ENCODE results near the gene HYAL3. TPM values are rescaled to one million over a fixed set of nuclear protein-coding genes. Genes with fewer than 3 reads are reported as not detected.

The HYAL3 gene
- total and polyA plus RNA-seq, 10 of the 15 experiments (the other 5 are each of a cell fraction or from before 2014, with no cell fraction given), result 0.37 to 4.2 (median 2.8) TPM

DNA sequence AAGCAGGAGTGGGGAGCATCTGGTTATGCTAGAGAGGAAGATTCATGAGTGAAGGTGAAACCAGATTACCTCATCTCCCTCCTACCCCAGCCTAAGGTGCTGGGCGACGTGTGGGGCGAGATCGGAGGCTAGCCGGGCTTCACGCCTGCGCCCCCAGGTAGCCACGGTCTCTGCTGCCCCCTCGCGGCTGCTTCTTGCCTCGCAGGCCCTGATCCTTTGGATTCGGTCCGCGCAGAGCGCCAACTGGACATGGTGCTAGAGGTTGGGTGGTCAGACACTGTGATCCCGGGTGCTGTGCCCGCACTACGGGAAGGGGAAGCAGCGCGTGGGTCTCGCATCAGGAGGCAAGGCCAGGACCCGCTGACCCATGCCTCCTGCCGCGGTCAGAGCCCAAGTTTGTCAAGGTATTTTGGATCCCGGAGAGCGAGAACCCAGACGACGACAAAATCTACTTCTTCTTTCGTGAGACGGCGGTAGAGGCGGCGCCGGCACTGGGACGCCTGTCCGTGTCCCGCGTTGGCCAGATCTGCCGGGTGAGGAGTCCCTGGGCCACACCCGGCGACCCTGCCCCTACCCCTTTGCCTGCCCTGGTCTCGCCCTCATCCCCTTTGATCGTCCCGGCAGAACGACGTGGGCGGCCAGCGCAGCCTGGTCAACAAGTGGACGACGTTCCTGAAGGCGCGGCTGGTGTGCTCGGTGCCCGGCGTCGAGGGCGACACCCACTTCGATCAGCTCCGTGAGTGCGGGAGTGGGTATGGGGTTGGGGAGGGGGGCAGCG is 26.1 kb downstream of the HYAL3 start (continued):
- TF ChIP-seq, protein P1, sequence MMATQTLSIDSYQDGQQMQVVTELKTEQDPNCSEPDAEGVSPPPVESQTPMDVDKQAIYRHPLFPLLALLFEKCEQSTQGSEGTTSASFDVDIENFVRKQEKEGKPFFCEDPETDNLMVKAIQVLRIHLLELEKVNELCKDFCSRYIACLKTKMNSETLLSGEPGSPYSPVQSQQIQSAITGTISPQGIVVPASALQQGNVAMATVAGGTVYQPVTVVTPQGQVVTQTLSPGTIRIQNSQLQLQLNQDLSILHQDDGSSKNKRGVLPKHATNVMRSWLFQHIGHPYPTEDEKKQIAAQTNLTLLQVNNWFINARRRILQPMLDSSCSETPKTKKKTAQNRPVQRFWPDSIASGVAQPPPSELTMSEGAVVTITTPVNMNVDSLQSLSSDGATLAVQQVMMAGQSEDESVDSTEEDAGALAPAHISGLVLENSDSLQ (IDR thresholded peaks at IDR 0.05), result peak; percentile 34; the same call in 1 of the 2 replicates
- TF ChIP-seq, protein P2, sequence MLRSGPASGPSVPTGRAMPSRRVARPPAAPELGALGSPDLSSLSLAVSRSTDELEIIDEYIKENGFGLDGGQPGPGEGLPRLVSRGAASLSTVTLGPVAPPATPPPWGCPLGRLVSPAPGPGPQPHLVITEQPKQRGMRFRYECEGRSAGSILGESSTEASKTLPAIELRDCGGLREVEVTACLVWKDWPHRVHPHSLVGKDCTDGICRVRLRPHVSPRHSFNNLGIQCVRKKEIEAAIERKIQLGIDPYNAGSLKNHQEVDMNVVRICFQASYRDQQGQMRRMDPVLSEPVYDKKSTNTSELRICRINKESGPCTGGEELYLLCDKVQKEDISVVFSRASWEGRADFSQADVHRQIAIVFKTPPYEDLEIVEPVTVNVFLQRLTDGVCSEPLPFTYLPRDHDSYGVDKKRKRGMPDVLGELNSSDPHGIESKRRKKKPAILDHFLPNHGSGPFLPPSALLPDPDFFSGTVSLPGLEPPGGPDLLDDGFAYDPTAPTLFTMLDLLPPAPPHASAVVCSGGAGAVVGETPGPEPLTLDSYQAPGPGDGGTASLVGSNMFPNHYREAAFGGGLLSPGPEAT (IDR thresholded peaks at IDR 0.05; ENCODE audit: low read depth), result no peak
- TF ChIP-seq RBBP5 (conservative IDR thresholded peaks at IDR 0.05), result no peak
- no peak; the same call in 1 of the 2 replicates for TF ChIP-seq LARP7 (IDR thresholded peaks at IDR 0.05)
- no peak for TF ChIP-seq ZNF384 (IDR thresholded peaks at IDR 0.05; ENCODE audit: borderline replicate concordance, low read depth, low read length)
- no peak for TF ChIP-seq PRDM15 (CRISPR knock-in tag; IDR thresholded peaks at IDR 0.05)
- TF ChIP-seq SMARCA5 (IDR thresholded peaks at IDR 0.05), result peak; percentile 62; the same call in 1 of the 2 replicates
- TF ChIP-seq, protein P3, sequence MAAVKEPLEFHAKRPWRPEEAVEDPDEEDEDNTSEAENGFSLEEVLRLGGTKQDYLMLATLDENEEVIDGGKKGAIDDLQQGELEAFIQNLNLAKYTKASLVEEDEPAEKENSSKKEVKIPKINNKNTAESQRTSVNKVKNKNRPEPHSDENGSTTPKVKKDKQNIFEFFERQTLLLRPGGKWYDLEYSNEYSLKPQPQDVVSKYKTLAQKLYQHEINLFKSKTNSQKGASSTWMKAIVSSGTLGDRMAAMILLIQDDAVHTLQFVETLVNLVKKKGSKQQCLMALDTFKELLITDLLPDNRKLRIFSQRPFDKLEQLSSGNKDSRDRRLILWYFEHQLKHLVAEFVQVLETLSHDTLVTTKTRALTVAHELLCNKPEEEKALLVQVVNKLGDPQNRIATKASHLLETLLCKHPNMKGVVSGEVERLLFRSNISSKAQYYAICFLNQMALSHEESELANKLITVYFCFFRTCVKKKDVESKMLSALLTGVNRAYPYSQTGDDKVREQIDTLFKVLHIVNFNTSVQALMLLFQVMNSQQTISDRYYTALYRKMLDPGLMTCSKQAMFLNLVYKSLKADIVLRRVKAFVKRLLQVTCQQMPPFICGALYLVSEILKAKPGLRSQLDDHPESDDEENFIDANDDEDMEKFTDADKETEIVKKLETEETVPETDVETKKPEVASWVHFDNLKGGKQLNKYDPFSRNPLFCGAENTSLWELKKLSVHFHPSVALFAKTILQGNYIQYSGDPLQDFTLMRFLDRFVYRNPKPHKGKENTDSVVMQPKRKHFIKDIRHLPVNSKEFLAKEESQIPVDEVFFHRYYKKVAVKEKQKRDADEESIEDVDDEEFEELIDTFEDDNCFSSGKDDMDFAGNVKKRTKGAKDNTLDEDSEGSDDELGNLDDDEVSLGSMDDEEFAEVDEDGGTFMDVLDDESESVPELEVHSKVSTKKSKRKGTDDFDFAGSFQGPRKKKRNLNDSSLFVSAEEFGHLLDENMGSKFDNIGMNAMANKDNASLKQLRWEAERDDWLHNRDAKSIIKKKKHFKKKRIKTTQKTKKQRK (IDR thresholded peaks at IDR 0.05; ENCODE audit: low read depth, low read length), result no peak
- peak; percentile 92 for TF ChIP-seq RB1 (IDR thresholded peaks at IDR 0.05; ENCODE audit: borderline replicate concordance)
- 0 out of 3 replicates have a peak, but pooled peaks of 1 of the 2 experiments have one; percentile 28 for TF ChIP-seq EGR1 (IDR thresholded peaks at IDR 0.05; ENCODE audit: borderline replicate concordance in 1 of 2, low read depth in 2 of 2, low read length in 2 of 2)
- peak; percentile 70 for TF ChIP-seq JUNB (IDR thresholded peaks at IDR 0.05)
- no peak for TF ChIP-seq POLR2AphosphoS2 (IDR thresholded peaks at IDR 0.05; ENCODE audit: low read depth, low read length)
- no peak for TF ChIP-seq BMI1 (IDR thresholded peaks at IDR 0.05; ENCODE audit: borderline replicate concordance)
- TF ChIP-seq EZH2 (IDR thresholded peaks at IDR 0.05; ENCODE audit: borderline replicate concordance, control insufficient read depth, low read depth, low read length), result no peak
- TF ChIP-seq BACH1 (IDR thresholded peaks at IDR 0.05; ENCODE audit: borderline replicate concordance), result peak; percentile 16; the same call in 1 of the 2 replicates
- TF ChIP-seq E2F8 (IDR thresholded peaks at IDR 0.05; ENCODE audit: low read depth, partially characterized antibody), result no peak

All from GM12878 (cell line).